ENCODE measurements around the gene KAZALD1. TPM values are rescaled to one million over a fixed set of nuclear protein-coding genes. Genes with fewer than 3 reads are reported as not detected.
A peak's percentile ranks its signal among the peaks of the same experiment; 100 is the strongest.

The KAZALD1 gene
- total and polyA plus RNA-seq, 7 donors, result 1.5 to 10.7 (median 3.1) TPM

GRCh38 chr10:101047961-101048892, 13.6 kb upstream of the KAZALD1 start:
- Histone ChIP-seq H3K27ac (no peak overlapping the region), H3K27me3 (ENCODE audit: insufficient read depth in 3 of 3, low read length in 2 of 3) (peaks cover 0 to 49% (median 9%) of the 10 kb centered on the region in 3 donors), H3K4me1 (peaks cover 9% of the 10 kb centered on the region), H3K4me3 (no peak overlapping the region), H3K36me3 (ENCODE audit: insufficient read depth in 1 of 2, low read depth in 1 of 2) (no peaks in the 10 kb centered on the region), H3K9me3 (no peaks in the 10 kb centered on the region)
- 18 to 31% (median 29%) methylated on average over 59 to 62 of the region's 62 CpGs for WGBS, 3 donors
- intact Hi-C loops (cut with DNase I), result no loop called here
- DNase-seq, result no peak
- TF ChIP-seq CTCF (IDR thresholded peaks at IDR 0.05), result no peak
- no peak for ATAC-seq

DNA sequence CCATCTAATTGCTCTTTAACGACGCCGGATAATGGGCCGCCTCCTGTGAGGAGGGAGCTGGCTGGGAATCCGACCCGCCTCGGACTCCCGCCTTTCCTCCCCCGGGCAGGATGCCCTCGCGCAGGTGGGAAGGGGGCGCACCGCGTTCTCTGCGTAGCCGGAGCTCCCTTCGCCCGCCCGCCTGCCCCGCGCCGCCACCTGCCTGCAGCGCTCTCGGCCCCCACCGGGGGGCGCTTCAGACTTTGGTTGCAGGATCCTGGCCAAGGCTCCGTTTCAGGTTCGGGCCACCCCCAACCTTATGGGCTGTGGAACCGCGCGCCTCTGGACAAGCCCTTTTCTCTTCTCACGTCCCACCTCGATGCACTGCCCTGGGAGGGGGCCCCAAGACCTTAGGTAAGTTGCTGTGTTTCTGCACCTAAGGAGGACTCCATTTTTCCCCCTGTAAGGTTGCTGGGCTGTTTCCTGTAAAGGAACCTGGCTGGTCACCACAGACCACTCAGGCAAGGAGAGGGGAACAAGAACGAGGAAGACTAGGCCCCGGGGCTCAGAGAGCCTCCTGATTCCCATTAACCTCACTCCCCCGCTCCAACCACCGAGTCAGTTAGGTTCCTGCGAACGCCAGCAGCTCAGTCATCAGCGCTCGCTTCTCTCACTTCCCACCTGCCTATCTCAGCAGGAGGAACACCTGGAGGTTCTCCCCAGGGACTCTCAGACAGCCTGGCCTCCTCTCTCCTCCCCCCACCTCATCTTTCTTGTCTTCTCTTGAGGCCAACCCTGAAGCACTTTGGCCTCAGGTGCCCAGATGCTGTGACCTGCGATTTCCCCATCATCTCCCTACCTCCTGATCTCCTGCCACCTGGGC, 11.3 kb upstream of the KAZALD1 start:
- DNase-seq (peak; percentile 72 to 79), ATAC-seq (peak; percentile 68 to 80 (median 70))
- Histone ChIP-seq H3K27ac (no peak overlapping the region), H3K4me3 (peak overlapping the region; percentile 50), H3K27me3 (ENCODE audit: insufficient read depth in 3 of 3, low read length in 2 of 3) (peaks cover 0 to 49% (median 9%) of the 10 kb centered on the region in 3 donors), H3K36me3 (ENCODE audit: insufficient read depth in 1 of 2, low read depth in 1 of 2) (no peaks in the 10 kb centered on the region), H3K4me1 (peaks cover 9% of the 10 kb centered on the region), H3K9me3 (no peaks in the 10 kb centered on the region)
- intact Hi-C loops (cut with DNase I), result no loop called here
- WGBS, 3 donors, result 14 to 17% (median 16%) methylated on average over 37 to 42 of the region's 42 CpGs
- TF ChIP-seq CTCF (IDR thresholded peaks at IDR 0.05), result peak; percentile 72

- Histone ChIP-seq H3K4me1 (peaks cover 9% of the 10 kb centered on the region), H3K36me3 (ENCODE audit: insufficient read depth in 1 of 2, low read depth in 1 of 2) (no peaks in the 10 kb centered on the region), H3K27me3 (ENCODE audit: insufficient read depth in 3 of 3, low read length in 2 of 3) (peaks cover 0 to 37% (median 9%) of the 10 kb centered on the region in 3 donors), H3K9me3 (no peaks in the 10 kb centered on the region), H3K4me3 (no peak overlapping the region), H3K27ac (peak overlapping the region; percentile 27)
- TF ChIP-seq CTCF (IDR thresholded peaks at IDR 0.05), result no peak
- intact Hi-C loops (cut with DNase I), result no loop called here
- 46 to 59% (median 54%) methylated on average over 3 of the region's 3 CpGs for WGBS, 3 donors
- DNase-seq (peak; percentile 46 to 58), ATAC-seq (peak; percentile 91 to 96 (median 94))
Observed at GRCh38 chr10:101052285-101052684, 9.5 kb upstream of the KAZALD1 start.

GRCh38 chr10:101053516-101053915, 8.3 kb upstream of the KAZALD1 start:
- intact Hi-C loops (cut with DNase I), result no loop called here
- no peaks in the 10 kb centered on the region for H3K36me3 ChIP-seq (ENCODE audit: insufficient read depth in 1 of 2, low read depth in 1 of 2)
- DNase-seq (no peak), ATAC-seq (no peak)
- no peak for TF ChIP-seq CTCF (IDR thresholded peaks at IDR 0.05)
- no peak overlapping the region for H3K4me3 ChIP-seq
- H3K9me3 ChIP-seq, result no peaks in the 10 kb centered on the region
- no peak overlapping the region for H3K27ac ChIP-seq
- H3K4me1 ChIP-seq, result peaks cover 9% of the 10 kb centered on the region
- H3K27me3 ChIP-seq (ENCODE audit: insufficient read depth in 3 of 3, low read length in 2 of 3), result peaks cover 0 to 24% (median 6%) of the 10 kb centered on the region in 3 donors

Data from psoas muscle (tissue), 8 donors.